Hepatic stellate cell (primary cell): ENCODE measurements around the gene ZNF771.

Experiments
- DNase-seq: peaks from one replicate; pipeline ENCODE4 v3.0.0; 2011; ENCODE audit warnings: low spot score

The ZNF771 gene

DNA sequence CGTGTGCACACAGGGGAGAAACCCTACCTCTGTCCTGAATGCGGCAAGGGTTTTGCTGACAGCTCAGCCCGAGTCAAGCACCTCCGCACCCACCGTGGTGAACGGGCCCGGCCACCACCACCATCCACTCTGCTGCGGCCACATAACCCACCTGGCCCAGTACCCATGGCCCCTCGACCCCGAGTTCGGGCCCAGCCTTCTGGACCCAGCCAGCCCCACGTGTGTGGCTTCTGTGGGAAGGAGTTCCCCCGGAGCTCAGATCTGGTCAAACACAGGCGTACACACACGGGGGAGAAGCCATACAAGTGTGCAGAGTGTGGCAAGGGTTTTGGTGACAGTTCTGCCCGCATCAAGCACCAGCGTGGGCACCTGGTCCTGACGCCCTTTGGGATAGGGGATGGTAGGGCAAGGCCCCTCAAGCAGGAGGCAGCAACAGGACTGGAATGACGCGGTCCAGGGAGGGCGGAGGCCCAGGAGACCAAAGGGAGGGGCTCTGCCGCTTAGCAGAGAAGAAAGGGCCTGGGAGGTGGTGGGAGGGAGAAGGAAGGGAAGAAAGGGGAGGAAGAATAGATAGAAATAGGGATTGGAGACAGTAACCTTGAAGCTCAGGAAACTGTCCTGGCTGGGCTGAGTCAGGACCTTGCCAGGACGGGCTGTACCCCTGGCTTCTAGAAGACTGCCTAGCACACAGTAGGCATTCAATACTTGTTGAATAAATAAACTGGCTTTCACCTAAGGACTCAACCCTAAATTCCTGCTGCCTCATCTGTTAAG is 8.6 kb upstream of the ZNF771 start:
- no peak for DNase-seq

DNA sequence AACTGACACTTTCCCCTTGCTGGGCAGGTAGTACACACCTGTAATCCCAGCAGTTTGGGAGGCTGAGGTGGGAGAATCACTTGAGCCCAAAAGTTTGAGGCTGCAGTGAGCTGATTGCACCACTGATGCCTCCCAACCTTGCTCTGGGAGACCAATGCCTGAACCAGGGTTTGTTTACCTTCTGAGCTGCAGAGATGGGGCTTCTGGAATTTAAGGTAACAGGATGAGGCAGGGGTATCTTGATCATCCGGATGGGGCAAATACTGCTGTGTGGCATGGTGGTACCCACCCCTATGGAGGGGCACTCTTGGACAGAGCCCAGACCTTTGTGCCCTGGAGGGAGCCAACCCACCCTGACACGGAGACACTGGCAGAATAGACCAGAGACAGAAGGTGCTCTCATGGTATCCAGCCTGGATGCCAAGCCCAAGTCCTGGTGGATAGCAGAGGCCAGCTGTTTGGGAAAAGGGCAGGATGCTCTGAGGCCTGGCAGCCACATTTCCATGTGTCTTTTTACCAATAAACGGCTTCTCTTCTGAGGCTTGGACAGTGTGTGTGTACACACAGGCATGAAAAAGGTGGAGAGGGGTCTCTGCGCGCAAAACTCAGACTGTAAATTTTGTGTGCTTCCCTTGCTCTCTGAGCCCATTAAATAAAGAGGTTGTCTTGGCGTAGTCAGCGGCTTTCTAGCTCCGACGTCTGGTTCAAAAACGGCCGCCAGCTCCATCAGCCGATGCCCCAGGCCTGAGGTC is 7.8 kb upstream of the ZNF771 start:
- peak; percentile 28 for DNase-seq

DNA sequence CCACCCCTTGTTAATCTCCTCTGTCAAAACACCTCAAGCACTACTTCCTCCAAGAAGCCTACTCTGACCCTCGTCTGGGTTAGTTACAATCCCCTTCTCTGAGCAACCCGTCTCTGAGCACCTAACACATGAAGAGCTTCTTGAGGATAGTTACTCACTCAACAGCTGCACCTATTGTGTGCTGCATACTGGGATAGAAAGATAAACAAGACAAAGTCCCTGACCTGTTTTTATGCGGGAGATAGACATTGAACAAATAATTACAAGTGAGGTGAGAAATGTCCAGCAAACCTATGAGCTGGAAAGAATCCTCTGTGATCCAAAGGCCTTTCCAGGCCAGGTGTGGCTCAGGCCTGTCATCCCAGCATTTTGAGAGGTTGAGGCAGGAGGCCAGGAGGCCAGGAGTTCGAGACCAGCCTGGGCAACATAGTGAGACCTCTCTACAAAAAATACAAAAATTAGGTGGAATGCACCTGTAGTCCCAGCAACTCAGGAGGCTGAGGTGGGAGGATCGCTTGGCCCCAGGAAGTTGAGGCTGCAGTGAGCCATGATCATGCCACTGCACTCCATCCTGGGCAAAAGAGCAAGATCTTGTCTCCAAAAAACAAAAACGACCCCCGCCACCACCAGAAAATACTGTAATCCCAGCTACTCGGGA is 5.5 kb upstream of the ZNF771 start:
- DNase-seq = no peak

DNA sequence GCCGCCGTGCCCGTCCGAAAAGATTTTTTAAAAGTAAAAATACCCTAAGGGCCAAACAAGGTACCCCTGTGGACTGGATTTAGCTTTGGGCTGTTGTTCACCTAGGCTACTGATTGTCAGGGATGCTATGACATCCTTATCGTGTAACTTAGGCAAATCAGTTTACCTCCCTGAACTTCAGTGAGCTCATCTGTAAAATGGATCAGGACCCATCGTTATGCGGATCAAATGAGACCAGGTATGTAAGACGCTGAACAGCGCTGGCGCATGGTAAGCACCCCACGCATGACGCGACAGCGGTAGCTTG is 658 bp upstream of the ZNF771 start:
- no peak for DNase-seq

DNA sequence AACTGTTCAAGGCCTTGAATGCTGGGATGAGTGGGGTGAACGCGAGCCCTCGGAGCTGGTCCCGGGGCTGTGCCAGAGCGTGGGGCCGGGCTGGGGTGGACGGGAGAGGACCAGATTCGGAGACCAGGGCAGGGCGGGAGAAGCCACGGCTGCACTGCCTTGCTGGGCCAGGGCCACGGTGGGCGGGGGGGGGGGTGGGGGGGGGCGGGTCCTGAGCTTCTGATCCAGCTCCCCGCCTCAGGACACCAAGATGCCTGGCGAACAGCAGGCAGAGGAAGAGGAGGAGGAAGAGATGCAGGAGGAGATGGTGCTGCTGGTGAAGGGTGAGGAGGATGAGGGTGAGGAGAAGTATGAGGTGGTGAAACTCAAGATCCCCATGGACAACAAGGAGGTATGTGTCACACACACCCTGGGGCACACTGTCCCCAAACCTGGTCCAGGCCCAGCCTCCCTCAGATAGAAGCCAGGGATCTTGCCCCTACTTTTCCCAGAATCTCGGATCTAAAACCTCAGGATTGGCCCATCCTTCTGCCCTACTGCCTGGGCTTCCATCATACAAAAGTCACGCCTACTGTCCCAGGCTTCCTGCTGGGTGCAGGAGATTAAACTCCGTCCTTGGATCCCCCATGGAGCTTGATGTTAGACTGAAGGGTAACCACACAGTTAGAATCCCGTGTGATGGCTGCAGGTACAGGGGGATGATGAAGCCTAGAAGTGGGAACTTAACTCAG is 563 bp downstream of the ZNF771 start:
- DNase-seq = no peak

DNA sequence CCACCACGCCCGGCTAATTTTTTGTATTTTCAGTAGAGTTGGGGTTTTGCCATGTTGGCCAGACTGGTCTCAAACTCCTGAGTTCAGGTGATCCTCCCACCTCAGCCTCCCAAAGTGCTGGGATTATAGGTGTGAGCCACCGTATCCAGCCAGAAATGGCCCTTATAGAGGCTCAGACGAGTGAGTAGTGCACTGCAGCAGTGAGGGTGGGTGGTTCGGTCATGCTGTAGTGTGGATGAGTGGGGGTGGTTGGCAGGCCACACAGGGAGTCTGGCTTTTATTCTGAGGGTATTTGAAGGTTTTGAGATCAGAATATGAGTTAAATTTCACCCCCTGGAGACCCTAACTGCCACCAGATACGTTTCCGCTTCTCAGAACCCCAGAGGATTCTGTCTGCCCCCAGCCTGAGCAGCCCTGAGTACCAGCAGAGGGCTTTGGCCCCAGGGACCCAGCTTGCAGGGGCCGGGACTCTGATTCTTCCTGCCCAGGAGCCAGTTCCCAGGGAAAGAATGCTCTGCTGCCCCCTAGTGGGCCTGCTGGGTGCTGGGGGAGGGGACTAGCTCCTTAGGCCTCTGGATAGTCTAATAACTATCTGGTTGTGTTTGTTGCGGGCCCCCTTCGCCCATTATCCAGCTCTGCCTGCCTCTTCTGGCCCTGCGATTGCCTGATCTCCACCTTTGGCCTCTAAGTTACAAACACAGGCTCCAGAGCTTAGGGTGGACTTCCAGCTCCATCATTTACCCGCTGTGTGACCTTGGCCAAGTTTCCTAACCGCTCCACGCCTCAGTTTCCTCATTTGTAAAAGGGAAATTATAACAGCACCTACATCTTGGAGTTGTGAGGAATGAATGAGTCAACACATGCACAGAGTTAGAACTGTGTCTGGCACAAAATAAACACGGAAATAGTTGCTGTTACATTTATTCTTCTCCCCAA is 2.0 kb downstream of the ZNF771 start:
- peak; percentile 91 for DNase-seq

DNA sequence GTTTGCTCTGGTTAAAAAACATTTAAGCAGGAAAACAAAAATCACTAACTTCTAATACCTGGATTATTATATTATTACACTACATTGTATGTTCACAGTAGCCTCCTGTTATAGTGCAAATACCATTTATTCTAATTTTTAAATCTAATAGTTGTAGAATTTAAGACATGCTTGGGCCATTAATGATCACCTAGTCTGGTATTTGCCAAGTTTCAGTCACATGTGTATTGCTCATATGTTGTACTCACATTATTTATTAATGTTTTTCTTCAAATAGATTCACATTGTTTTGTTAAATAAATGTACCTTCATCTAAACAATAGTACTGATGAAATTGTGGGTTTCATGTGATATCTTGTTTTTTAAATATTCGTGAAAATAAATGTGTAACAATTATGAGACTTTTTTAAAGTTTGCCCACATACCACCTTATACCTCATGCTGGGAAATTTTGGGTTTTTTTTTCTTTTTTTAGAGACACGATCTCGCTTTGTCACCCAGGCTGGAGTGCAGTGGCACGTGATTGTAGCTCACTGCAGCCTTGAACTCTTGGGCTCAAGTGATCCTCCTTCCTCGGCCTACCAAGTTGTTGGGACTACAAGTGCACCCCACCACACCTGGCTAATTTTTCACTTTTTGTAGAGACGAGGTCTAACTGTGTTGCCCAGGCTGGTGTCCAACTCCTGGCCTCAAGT is 5.9 kb downstream of the ZNF771 start:
- DNase-seq = no peak

DNA sequence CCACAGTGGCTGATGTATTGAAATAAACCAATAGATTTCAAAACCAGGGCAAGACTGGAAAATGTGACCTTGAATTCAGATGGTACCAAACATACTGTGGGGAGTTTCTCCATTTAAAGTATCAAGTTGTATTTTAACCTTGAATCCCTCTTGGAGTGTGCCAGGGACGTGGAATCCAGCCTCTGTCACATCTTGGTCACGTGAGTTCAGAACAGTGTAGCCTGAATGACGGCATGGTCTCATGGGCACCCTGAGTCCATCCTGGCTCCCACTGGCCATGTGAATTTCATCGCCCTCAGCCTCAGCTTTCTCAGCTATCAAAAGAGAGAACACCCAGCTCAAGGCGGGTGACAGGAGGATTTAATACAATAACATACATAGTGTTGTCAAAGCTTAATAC is 6.8 kb downstream of the ZNF771 start:
- DNase-seq = no peak

DNA sequence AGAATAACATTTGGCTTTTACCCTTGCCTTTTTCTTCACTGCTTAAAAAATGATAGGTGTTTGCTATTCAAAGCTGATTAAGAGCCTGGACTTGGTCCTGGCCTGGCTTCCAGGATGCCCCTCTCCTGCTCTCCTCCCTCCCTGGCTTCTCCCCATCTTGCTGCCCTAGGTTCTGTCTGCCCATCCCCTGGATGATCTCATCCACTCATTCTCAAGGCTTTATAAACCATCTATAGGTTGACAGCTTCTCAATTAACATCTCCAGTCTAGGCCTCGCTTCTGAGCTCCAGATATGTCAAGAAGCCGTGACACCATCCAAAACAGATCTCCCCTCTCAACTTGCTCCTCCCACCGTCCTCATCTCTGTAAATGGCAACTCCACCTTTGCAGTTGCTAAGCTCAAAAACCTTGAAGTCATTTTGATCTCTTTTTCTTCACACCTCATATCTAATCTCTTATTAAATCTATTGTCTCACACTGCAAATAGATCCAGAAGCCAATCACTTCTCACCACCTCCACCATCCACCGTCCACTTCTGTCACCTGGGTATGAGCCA is 8.7 kb downstream of the ZNF771 start:
- no peak for DNase-seq

DNA sequence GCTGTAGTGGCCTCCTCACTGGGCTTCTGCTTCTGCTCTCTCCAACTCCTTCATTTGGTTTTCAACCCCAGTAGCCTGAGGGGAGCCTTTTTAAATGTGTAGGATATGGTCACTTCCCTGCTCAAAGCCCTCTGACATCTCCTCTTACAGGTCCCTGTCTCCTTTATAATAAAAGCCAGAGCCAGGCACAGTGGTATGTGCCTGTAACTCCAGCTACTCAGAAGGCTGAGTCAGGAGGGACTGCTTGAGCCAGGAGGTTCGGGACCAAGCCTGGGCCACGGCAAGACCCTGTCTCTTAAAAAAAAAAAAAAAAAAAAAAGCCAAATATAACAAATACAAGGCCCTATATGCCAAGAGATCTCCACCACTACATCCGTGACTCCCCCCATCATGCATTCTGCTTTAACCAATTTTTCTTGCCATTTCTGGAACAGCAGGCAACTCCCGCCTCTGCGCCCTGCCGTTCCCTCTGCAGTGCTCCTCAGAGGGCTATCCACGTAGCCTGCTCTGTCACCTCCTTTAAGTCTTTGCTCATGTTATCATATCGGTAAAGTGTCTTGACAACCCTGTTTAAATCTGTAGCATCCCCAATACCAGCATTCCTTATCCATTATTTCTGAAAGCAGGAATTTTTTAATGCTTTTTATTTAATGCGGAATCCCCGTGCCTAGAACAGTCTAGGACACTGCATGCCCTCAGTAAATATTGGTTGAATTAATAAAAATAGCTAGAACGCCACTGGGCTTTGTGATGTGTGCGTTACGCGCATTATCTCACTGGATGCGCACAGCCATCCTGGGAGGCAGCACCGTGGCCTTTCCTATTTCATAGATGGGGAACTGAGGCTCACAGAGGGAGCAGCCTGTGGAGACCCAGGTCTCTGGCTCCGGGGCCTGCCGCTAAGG is 9.5 kb downstream of the ZNF771 start:
- no peak for DNase-seq

DNA sequence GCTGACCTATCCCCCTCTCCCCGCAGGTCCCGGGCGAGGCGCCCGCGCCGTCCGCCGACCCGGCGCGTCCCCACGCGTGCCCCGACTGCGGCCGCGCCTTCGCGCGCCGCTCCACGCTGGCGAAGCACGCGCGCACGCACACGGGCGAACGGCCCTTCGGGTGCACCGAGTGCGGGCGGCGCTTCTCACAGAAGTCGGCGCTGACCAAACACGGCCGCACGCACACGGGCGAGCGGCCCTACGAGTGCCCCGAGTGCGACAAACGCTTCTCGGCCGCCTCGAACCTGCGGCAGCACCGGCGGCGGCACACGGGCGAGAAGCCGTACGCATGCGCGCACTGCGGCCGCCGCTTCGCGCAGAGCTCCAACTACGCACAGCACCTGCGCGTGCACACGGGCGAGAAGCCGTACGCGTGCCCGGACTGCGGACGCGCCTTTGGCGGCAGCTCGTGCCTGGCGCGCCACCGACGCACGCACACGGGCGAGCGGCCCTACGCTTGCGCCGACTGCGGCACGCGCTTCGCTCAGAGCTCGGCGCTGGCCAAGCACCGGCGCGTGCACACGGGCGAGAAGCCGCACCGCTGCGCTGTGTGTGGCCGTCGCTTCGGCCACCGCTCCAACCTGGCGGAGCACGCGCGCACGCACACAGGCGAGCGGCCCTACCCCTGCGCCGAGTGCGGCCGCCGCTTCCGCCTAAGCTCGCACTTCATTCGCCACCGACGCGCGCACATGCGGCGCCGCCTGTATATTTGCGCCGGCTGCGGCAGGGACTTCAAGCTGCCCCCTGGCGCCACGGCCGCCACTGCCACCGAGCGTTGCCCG is 10.3 kb downstream of the ZNF771 start:
- DNase-seq = peak; percentile 82

DNA sequence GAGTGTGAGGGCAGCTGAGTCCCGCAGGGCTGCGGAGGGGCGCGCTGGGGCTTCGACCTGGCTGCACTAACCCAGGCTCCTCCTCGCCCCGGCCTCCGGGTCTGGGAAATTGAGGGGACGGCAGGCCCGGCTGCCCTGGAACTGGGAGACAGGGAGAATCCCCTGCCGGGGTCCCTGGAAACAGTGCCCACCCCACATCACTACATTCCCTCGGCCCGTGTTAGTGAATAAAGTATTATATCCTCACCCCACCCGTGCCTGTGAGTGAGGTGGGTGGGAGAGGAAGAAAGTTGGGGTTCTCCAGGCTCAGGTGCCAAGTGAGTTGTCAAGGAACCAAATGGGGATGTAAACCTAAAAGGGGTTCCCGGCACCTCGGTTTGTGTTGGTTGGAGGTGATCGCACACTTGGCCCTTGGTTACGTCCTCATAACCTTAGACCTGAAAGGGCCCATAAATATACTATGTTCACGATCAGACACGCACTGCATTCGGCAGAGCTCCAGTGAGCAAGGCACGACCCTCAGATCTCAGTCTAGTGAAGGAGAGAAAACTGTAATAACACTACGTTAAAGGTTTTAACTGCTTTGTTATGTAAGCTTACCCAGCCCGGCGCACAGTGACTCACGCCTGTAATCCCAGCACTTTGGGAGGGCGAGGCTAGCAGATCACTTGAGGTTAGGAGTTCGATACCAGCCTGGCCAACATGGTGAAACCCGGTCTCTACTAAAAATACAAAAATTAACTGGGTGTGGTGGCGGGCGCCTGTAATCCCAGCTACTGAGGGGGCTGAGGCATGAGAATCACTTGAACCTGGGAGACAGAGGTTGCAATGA is 11.2 kb downstream of the ZNF771 start:
- DNase-seq = no peak

DNA sequence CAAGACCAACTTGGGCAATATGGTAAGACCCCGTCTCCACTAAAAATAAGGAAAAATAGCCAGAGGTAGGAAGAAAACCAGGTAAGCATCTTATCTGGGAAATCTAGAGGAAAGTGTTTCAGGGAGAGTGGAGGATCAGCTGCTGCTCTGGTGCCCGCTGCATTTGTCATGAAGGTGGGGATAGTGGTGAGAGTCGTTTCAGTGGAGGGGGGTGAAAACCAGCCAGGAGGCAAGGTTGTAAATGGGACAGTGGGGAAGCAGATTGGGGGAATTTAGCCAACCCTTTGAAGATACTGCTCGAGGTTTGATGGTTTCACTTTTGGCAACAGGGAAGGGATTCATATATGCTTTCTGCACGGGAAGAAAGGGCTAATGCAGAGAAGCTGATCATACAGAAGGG is 13.6 kb downstream of the ZNF771 start:
- DNase-seq = no peak

DNA sequence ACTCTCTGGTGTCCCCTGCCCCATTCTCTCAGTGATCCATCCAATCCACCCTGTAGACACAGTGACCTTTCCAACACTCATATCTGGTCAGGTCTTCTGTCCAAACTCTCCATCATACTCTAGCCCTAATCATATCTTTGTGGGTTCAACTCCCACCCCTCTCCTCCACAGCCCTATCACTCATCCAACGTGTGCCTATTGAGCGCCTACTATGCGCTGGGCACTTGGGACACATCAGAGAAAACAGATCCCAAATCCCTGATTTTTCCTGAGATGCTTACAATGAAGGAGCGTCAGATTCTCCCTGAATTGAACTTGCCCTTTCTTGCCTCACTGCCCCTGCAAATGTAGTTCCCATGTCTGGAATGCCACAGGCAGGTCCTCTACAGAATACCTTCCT is 20.6 kb downstream of the ZNF771 start:
- DNase-seq = no peak

DNA sequence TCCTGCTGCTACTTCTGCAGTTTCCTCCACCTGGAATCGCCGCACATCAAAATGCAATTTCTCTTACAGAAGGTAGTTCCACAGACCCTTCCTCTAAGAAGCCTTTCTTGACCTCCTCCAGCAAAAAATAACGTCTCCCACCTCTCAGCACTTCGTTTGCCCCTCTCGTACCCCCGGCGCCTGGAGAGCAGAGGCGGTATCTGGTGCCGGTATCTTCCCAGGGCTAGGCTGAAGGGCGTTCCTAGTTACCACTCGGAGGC is 21.9 kb downstream of the ZNF771 start:
- DNase-seq = no peak

DNA sequence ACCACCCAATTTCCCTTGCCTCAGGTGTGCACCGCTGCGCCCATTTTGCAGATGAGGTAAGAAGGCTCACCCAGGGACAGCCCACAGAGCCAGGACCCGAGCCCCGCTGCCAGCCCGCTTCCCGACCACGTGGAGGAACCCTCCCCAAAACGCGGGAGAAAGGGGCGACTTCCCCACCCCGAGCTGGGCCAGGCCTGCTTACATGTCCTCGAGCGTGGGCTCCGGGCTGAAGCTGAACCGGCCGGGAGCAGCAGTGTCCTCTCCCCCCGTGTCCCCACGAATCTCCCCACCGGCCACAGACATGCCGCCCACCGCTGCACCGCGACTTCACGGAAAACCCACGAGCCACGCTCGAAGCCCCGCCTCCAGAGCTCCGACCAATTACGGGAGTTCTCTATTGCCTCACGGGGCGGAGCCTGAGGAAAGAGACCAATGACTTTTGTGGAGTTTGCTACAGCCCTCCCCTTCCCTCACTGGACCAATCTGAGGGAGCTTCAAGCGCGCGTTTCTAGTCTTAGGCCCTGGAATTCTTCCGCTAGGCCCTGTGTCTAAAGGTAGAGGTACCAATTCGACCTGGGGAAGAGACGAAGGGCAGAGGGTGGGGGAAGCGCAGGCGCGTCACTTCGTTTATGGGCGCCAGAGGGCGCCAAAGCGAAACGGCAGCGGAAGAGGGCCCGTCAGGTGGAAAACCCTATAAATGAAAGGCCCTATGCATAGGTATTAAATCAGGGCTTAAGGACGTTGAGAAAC is 22.4 kb downstream of the ZNF771 start, which contains the start of gene DCTPP1:
Gene DCTPP1 (minus strand): TSS at position 353 of the 750 bp plus-strand sequence. CDS start 50 bp downstream, at position 303.
- peak; percentile 97 for DNase-seq

DNA sequence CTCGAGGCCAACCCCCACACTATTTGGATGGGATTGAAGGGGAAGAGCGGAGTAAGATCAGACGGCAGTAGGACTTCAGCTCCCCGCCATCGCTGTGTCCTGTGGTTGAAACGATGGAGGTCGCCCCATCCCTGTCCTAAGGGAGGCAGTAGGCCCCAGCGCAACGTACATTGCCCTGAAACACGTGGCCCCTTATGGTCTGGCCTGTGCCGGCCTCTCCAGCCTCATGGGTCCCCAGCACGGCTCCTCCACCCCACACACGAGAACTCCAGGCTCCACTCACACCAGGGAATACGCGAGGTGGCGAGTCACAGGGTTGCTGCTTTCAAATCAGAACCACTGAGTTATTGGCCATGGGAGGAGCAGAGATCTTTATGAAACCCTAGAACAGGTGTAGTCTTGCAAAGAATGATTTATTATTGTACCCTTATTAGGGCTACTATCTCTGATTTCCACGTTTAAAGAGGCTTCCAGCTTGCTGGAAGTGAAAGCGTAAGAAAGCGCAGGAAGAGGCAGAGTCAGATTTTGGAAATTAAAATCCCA is 23.1 kb downstream of the ZNF771 start:
- DNase-seq = no peak
